ENCODE data around the gene HEY2. TPM values are rescaled to one million over a fixed set of nuclear protein-coding genes. Genes with fewer than 3 reads are reported as not detected.

Gene HEY2
- total RNA-seq, 1 experiment from 2014 or later = not detected

DNA sequence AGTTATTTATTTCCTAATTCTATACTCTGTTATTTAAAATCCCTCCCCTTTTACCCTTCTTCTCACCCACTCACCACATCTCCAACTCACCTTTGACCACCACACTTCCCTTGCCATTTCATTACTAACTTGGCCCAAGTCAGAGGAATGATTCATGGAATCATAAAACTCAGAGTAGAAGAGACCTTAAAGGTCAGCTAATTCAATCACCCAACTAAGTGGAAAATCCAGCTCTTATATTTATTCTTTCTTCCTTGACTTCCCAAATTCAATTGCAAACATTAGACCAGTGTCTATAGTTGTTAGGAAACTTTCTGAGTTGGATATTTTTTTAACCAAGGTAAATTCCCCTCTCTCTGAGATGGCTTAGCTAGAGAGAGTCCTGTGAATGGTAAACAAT, 26.5 kb upstream of the HEY2 start:
- no peak overlapping the region for H3K4me3 ChIP-seq (ENCODE audit: low read depth in 2 of 2, low read length in 2 of 2)
- TF ChIP-seq, protein P1, sequence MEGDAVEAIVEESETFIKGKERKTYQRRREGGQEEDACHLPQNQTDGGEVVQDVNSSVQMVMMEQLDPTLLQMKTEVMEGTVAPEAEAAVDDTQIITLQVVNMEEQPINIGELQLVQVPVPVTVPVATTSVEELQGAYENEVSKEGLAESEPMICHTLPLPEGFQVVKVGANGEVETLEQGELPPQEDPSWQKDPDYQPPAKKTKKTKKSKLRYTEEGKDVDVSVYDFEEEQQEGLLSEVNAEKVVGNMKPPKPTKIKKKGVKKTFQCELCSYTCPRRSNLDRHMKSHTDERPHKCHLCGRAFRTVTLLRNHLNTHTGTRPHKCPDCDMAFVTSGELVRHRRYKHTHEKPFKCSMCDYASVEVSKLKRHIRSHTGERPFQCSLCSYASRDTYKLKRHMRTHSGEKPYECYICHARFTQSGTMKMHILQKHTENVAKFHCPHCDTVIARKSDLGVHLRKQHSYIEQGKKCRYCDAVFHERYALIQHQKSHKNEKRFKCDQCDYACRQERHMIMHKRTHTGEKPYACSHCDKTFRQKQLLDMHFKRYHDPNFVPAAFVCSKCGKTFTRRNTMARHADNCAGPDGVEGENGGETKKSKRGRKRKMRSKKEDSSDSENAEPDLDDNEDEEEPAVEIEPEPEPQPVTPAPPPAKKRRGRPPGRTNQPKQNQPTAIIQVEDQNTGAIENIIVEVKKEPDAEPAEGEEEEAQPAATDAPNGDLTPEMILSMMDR (IDR thresholded peaks at IDR 0.05) = no peak
- TF ChIP-seq, protein P2, sequence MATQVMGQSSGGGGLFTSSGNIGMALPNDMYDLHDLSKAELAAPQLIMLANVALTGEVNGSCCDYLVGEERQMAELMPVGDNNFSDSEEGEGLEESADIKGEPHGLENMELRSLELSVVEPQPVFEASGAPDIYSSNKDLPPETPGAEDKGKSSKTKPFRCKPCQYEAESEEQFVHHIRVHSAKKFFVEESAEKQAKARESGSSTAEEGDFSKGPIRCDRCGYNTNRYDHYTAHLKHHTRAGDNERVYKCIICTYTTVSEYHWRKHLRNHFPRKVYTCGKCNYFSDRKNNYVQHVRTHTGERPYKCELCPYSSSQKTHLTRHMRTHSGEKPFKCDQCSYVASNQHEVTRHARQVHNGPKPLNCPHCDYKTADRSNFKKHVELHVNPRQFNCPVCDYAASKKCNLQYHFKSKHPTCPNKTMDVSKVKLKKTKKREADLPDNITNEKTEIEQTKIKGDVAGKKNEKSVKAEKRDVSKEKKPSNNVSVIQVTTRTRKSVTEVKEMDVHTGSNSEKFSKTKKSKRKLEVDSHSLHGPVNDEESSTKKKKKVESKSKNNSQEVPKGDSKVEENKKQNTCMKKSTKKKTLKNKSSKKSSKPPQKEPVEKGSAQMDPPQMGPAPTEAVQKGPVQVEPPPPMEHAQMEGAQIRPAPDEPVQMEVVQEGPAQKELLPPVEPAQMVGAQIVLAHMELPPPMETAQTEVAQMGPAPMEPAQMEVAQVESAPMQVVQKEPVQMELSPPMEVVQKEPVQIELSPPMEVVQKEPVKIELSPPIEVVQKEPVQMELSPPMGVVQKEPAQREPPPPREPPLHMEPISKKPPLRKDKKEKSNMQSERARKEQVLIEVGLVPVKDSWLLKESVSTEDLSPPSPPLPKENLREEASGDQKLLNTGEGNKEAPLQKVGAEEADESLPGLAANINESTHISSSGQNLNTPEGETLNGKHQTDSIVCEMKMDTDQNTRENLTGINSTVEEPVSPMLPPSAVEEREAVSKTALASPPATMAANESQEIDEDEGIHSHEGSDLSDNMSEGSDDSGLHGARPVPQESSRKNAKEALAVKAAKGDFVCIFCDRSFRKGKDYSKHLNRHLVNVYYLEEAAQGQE (IDR thresholded peaks at IDR 0.05; ENCODE audit: insufficient read depth in 1 of 2, low read depth in 2 of 2, low read length in 1 of 2) = no peak
- no peak for TF ChIP-seq POLR2AphosphoS5 (IDR thresholded peaks at IDR 0.05; ENCODE audit: low read depth, low read length)
- TF ChIP-seq TCF7L2 (IDR thresholded peaks at IDR 0.05; ENCODE audit: low read depth, low read length) = no peak
- no peak for TF ChIP-seq SIN3A (IDR thresholded peaks at IDR 0.05; ENCODE audit: borderline replicate concordance, insufficient read depth, low read depth, low read length)
- no peak for ATAC-seq
- peaks cover 10% of the 10 kb centered on the region for H3K27me3 ChIP-seq (ENCODE audit: control insufficient read depth, insufficient read depth, low read length)
- CTCF ChIA-PET = interaction anchor here (0.6 kb wide), 1 partner anchor 125 kb away, joined by 5 read pairs; no protein-coding TSS in a partner anchor
- DNase-seq (ENCODE audit: low read depth, low spot score) = no peak
- no peaks in the 10 kb centered on the region for H3K4me1 ChIP-seq (ENCODE audit: control insufficient read depth, insufficient read depth, low read length)
- BruUV-seq (replicated peaks) = no TSS peak
- intact Hi-C loops (cut with micrococcal nuclease; ENCODE audit: unreplicated experiment) = no loop called here
- no peaks in the 10 kb centered on the region for H3K36me3 ChIP-seq (ENCODE audit: control insufficient read depth, insufficient read depth, low read length)
- in situ Hi-C loops (cut with HindIII; ENCODE audit: low pct_unique_long_range_greater_than_20kb, low sequenced_read_pairs) = no loop called here
- no peak overlapping the region for H3K27ac ChIP-seq (ENCODE audit: low read length)
- POLR2A ChIA-PET = no interaction called here
- no peaks in the 10 kb centered on the region for H3K9me3 ChIP-seq (ENCODE audit: control insufficient read depth, insufficient read depth, low read depth, low read length)

DNA sequence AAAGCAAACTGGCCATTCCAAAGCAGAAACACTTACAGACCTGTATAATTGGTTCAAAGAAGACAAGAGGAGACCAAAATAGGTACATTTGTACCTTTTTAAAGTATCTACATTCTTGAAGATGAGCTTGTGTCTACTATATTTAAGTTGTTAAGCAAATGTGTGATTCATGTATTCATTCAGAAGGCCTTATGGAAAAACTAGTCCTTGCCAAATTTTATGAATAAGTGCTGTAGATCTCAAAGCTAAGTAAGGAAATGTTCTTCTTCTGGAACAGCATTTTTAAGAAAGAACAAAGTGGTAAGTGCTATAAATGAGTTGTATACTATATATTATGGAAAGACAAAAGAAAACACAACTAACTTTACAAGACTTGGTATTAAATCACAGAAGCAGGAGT, 22.2 kb upstream of the HEY2 start:
- in situ Hi-C loops (cut with HindIII; ENCODE audit: low pct_unique_long_range_greater_than_20kb, low sequenced_read_pairs) = no loop called here
- CTCF ChIA-PET = no interaction called here
- intact Hi-C loops (cut with micrococcal nuclease; ENCODE audit: unreplicated experiment) = no loop called here
- H3K4me1 ChIP-seq (ENCODE audit: control insufficient read depth, insufficient read depth, low read length) = no peaks in the 10 kb centered on the region
- POLR2A ChIA-PET = no interaction called here
- no peaks in the 10 kb centered on the region for H3K9me3 ChIP-seq (ENCODE audit: control insufficient read depth, insufficient read depth, low read depth, low read length)
- H3K27ac ChIP-seq (ENCODE audit: low read length) = no peak overlapping the region
- no peak for TF ChIP-seq TCF7L2 (IDR thresholded peaks at IDR 0.05; ENCODE audit: low read depth, low read length)
- TF ChIP-seq, protein P1 (IDR thresholded peaks at IDR 0.05) = no peak
- TF ChIP-seq SIN3A (IDR thresholded peaks at IDR 0.05; ENCODE audit: borderline replicate concordance, insufficient read depth, low read depth, low read length) = no peak
- no peak for TF ChIP-seq POLR2AphosphoS5 (IDR thresholded peaks at IDR 0.05; ENCODE audit: low read depth, low read length)
- TF ChIP-seq, protein P2 (IDR thresholded peaks at IDR 0.05; ENCODE audit: insufficient read depth in 1 of 2, low read depth in 2 of 2, low read length in 1 of 2) = no peak
- no peak for DNase-seq (ENCODE audit: low read depth, low spot score)
- peaks cover 10% of the 10 kb centered on the region for H3K27me3 ChIP-seq (ENCODE audit: control insufficient read depth, insufficient read depth, low read length)
- H3K36me3 ChIP-seq (ENCODE audit: control insufficient read depth, insufficient read depth, low read length) = no peaks in the 10 kb centered on the region
- H3K4me3 ChIP-seq (ENCODE audit: low read depth in 2 of 2, low read length in 2 of 2) = no peak overlapping the region
- BruUV-seq (replicated peaks) = no TSS peak
- ATAC-seq = no peak
